T-helper 17 cell (primary cell): ENCODE data around the gene C11orf65. TPM values are rescaled to one million over a fixed set of nuclear protein-coding genes. Genes with fewer than 3 reads are reported as not detected.
A peak's percentile ranks its signal among the peaks of the same experiment; 100 is the strongest.

Experiments
- ATAC-seq: fragments of 150-1000 bp; cut with Tn5 transposase; 2 replicates; pipeline ENCODE4 v1.10.0; 2021; ENCODE audit warnings: mild to moderate bottlenecking, moderate library complexity
- DNase-seq, 3 donors: peaks; one replicate each; pipeline versions ENCODE4 v3.0.0 to v3.0.0-alpha.2; 2020 to 2021
- H3K9me3 ChIP-seq: one replicate; pipeline ENCODE4 v1.7.0; 2013; ENCODE audit warnings: low read length, mild to moderate bottlenecking; ENCODE audit not compliant: control insufficient read depth, poor library complexity, severe bottlenecking
- H3K27ac Mint-ChIP-seq: one replicate; pipeline ENCODE4 v1.8.0; 2022; ENCODE audit warnings: mild to moderate bottlenecking, moderate library complexity, mixed read lengths
- H3K27me3 Mint-ChIP-seq: one replicate; pipeline ENCODE4 v1.8.0; 2022; ENCODE audit warnings: mixed read lengths
- H3K36me3 Mint-ChIP-seq: one replicate; pipeline ENCODE4 v1.8.0; 2022; ENCODE audit warnings: low read depth, mixed read lengths
- H3K4me1 Mint-ChIP-seq: one replicate; pipeline ENCODE4 v1.8.0; 2022; ENCODE audit warnings: mild to moderate bottlenecking, mixed read lengths
- H3K4me3 Mint-ChIP-seq: one replicate; pipeline ENCODE4 v1.8.0; 2022; ENCODE audit warnings: mild to moderate bottlenecking, moderate library complexity, mixed read lengths
- total RNA-seq, 4 donors: library from RNA in 2 of 4; stranded (reverse) in 2 of 4; gene quantifications; one replicate each; pipeline ENCODE4 v1.2.3 and lab custom pipeline; 2022 to 2026

C11orf65 gene
- total RNA-seq (1 to 10 TPM in 1 of 2 donors, under 1 TPM in 1; 0.96 to 1.7 TPM), total RNA-seq (lab: John Stamatoyannopoulos, UW) (0 to 0.98 reads per million in 2 donors)

DNA sequence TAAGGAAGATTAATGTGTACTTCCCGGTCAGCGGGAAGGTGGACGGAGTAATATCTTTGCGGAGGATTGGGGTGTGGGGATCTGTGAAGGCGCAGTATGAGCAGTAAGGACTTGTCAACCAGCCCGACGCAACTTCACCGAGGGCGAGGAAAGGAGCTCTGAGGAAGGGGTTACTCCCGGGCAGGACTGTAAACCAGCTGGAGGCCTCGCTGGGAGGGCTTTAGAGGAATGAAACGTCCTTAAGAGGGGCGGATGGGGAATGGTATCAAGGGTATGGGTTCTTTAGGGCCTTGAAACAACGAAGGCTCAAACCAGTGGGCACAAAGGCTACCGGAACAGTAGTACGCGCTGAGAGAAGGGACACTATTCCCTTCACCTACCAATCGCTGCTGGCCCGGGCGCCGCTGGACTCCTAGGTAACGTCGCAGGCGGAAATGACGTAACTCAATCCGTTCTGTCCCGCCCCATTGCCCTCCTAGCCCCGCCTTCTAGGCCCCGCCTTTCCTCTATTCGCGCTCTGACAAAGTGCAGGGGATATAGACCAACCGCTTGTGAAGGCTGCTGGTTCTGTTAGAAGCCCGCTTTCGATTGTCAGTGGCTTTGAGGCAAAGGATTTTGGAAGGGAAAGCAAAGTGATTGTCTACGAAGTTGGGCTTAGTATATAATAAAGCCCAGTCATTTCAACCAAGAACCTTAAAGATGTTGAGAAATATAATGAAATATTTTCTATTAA lies at the start of gene C11orf65:
TSS of gene C11orf65 (minus strand) at position 439 of the 733 bp plus-strand sequence. CDS start 5,970 bp downstream, outside the sequence.
- H3K27me3 Mint-ChIP-seq: no peaks in the 10 kb centered on the region
- peak; percentile 95 for ATAC-seq
- H3K27ac Mint-ChIP-seq: peak within 1 kb of the TSS; percentile 100
- peak within 1 kb of the TSS; percentile 98 for H3K4me3 Mint-ChIP-seq
- no peaks in the 10 kb centered on the region for H3K9me3 ChIP-seq
- peaks cover 13% of the 10 kb centered on the region for H3K4me1 Mint-ChIP-seq
- H3K36me3 Mint-ChIP-seq: peaks cover 2% of the 10 kb centered on the region
- peak; percentile 87 to 91 (median 90) for DNase-seq

DNA sequence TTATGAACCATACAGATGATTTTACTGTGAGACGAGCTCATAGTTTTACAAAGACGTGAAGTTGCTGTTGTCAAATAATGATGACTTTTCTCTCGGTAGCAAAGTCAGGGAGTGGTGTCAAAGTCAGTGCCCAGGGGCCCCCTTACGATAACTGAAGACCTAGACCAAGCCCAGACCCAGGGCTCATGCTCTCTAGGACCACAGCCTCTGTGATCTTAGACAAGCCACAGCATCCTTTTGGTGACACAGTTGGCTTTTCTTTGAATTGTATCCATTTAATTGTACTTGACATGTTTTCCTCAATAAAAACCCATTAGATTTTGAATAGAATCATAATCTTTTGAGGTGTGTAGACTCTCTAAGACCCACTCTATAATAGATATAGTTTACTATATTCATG lies 48.8 kb upstream of the C11orf65 start:
- ATAC-seq (no peak), DNase-seq (no peak)
- no peak overlapping the region for H3K27ac Mint-ChIP-seq
- H3K27me3 Mint-ChIP-seq: peaks cover 7% of the 10 kb centered on the region
- no peak overlapping the region for H3K4me3 Mint-ChIP-seq
- H3K36me3 Mint-ChIP-seq: peaks cover 3% of the 10 kb centered on the region
- H3K4me1 Mint-ChIP-seq: no peaks in the 10 kb centered on the region
- no peaks in the 10 kb centered on the region for H3K9me3 ChIP-seq

DNA sequence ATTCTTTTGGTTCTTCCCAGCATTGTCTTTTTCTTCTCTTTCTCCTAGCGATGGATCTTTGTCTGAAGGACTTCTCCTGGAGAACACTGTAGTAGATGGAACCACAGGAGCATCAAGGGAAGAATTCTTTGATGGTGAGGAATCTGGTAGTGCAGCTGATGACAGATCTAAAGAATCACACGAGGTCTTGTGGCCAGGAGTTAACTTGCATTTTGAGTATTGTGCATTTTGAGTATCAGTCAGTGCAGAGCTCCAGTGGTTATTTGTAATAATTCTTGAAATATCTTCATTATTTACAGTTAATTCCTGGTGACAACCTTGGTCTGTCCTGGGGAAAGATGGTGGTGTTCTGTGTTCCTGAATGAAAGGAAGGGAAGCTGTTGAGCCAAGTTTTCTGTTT lies 45.4 kb upstream of the C11orf65 start:
- Mint-ChIP-seq H3K27ac (no peak overlapping the region), H3K4me3 (no peak overlapping the region), H3K27me3 (peaks cover 21% of the 10 kb centered on the region), H3K36me3 (no peaks in the 10 kb centered on the region), H3K4me1 (no peaks in the 10 kb centered on the region)
- no peaks in the 10 kb centered on the region for H3K9me3 ChIP-seq
- DNase-seq: no peak
- ATAC-seq: no peak

DNA sequence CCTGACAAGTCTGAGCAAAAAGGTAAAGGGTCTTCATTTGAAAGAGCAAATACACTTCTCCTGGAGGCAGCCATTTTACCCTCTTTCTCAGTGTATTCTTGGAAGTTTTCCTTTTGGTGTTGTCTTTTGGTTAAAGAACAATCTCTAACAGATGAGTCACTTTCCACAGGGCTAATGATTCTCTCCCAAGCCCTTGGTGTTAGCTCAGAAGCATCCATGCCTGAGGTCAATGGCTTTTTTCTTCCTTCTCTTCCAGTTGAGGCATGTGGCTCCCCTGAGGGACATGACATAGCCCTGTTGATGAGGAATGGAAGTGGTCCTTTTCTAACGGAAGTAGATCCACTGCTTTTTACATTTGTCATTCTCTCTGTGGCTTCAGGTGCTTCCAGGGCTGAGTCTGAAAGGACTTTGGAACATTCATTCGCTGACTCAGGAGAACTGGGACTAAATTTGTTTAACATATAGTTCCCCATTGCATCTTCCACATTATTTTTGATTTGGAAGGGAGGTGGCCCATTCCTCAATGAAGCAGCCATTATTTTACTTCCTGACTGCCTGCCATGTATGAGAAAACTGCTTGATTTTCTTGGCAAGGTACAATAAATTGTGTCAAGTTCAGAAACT lies 44.6 kb upstream of the C11orf65 start:
- Mint-ChIP-seq H3K27me3 (peaks cover 21% of the 10 kb centered on the region), H3K4me1 (no peaks in the 10 kb centered on the region), H3K36me3 (no peaks in the 10 kb centered on the region), H3K27ac (no peak overlapping the region), H3K4me3 (no peak overlapping the region)
- DNase-seq (no peak), ATAC-seq (no peak)
- H3K9me3 ChIP-seq: no peaks in the 10 kb centered on the region

GRCh38 chr11:108508653-108509593 lies 41.6 kb upstream of the C11orf65 start:
- H3K4me3 Mint-ChIP-seq: no peak overlapping the region

GRCh38 chr11:108501396-108501795 lies 34.1 kb upstream of the C11orf65 start:
- Mint-ChIP-seq H3K36me3 (no peaks in the 10 kb centered on the region), H3K4me3 (no peak overlapping the region), H3K4me1 (peaks cover 15% of the 10 kb centered on the region), H3K27me3 (no peaks in the 10 kb centered on the region), H3K27ac (no peak overlapping the region)
- DNase-seq: no peak
- no peak for ATAC-seq
- H3K9me3 ChIP-seq: no peaks in the 10 kb centered on the region

More at GRCh38 chr11:108508653-108509593, 41.6 kb upstream of the C11orf65 start:
- Mint-ChIP-seq H3K36me3 (no peaks in the 10 kb centered on the region), H3K27me3 (peaks cover 18% of the 10 kb centered on the region), H3K27ac (no peak overlapping the region), H3K4me1 (no peaks in the 10 kb centered on the region)
- H3K9me3 ChIP-seq: no peaks in the 10 kb centered on the region
- ATAC-seq (no peak), DNase-seq (no peak)

DNA sequence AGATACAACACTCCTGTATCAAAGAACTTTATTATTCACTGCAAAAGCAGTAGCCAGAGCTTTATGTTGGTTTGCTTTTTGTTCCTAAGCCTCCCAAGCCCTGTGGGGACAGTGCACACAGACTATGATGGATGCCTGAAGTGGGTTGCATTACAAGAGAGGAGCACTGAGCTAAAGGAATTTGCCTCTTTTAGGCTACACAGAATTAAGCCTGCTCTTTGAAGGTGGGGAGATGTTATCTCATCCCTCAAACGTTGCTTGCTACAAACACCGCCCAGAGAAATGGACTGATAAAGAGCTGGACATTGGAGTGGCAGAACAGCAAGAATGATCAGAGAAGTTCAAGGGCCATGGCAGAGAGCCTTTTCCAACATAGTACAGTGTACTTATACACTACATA lies 33.4 kb upstream of the C11orf65 start:
- H3K27me3 Mint-ChIP-seq: no peaks in the 10 kb centered on the region
- no peak for ATAC-seq
- H3K4me1 Mint-ChIP-seq: peaks cover 15% of the 10 kb centered on the region
- no peaks in the 10 kb centered on the region for H3K36me3 Mint-ChIP-seq
- H3K4me3 Mint-ChIP-seq: no peak overlapping the region
- H3K9me3 ChIP-seq: no peaks in the 10 kb centered on the region
- no peak overlapping the region for H3K27ac Mint-ChIP-seq
- no peak for DNase-seq

- no peaks in the 10 kb centered on the region for H3K36me3 Mint-ChIP-seq
- no peak overlapping the region for H3K27ac Mint-ChIP-seq
- DNase-seq (no peak), ATAC-seq (no peak)
- no peaks in the 10 kb centered on the region for H3K9me3 ChIP-seq
- peaks cover 15% of the 10 kb centered on the region for H3K4me1 Mint-ChIP-seq
- H3K27me3 Mint-ChIP-seq: no peaks in the 10 kb centered on the region
- no peak overlapping the region for H3K4me3 Mint-ChIP-seq
Observed at GRCh38 chr11:108500169-108500568, 32.8 kb upstream of the C11orf65 start.

DNA sequence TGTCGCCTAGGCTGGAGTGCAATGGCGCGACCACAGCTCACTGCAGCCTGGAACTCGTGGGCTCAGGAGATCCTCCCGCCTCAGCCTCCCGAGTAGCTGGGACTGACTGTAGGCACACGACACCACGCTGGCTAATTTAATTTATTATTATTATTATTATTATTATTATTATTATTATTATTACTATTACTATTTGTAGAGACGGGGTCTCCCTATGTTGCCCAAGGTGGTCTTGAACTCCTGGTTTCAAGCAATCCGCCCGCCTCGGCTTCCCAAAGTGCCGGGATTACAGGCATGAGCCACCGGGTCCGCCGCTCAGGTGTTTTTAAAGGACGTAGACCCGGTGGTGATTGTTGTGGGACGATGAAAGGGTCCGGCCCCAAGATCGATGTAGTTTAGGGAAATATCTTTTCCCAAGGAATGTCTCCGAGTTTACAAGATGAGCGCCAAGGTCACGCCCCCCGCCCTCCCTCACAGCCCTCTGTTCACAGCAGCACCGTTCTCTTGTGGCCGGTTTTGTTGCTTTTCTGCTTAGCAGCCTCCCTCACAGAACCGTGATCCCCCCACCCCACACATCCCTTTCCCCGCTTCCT lies 31.6 kb upstream of the C11orf65 start:
- H3K4me1 Mint-ChIP-seq: peaks cover 17% of the 10 kb centered on the region
- no peaks in the 10 kb centered on the region for H3K9me3 ChIP-seq
- DNase-seq (no peak), ATAC-seq (no peak)
- no peaks in the 10 kb centered on the region for H3K36me3 Mint-ChIP-seq
- H3K27ac Mint-ChIP-seq: peak overlapping the region; percentile 97
- H3K27me3 Mint-ChIP-seq: no peaks in the 10 kb centered on the region
- H3K4me3 Mint-ChIP-seq: peak overlapping the region; percentile 87

DNA sequence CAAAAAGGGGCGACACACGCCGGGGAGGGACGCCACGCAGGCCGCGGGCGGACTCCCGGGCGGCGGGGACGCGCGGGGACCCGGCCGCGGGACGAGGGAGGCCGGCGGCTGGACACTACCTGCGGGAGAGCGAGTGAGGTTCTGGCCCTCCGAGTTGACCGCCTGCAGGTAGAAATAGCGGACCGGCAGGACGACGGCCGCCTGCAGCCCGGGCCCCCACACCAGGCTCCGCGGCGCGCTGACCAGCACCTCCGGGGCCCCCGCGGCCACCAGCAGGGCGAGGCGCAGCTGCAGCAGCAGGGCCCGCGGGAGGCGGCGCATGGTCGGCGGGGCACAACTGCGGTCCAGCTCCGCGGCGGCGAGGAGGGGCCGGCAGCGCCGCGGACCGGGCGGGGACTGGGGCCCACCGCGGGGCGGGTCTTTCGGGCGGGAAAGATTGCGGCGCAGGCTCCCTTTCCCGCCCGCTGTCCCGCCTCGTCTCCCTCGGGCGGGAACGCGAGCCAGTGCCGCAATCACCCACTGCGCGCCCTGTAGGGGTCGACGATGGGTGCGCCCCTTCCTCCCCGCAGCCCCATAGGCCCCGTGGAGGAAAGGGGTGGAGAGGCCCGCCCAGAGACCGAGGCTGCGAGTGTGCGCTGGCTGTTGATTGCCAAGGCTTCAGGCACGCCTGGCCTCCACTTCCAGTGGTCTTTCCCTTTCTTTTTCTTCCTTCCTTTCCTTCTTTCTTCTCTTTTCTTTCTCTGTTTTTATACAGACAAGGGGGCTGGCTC lies 30.9 kb upstream of the C11orf65 start, which contains the start of gene POGLUT3:
TSS of gene POGLUT3 (minus strand) at position 339 of the 770 bp plus-strand sequence. CDS start at position 321, 18 bp downstream.
- DNase-seq (peak; percentile 18 to 40 (median 39)), ATAC-seq (peak; percentile 54)
- H3K36me3 Mint-ChIP-seq: no peaks in the 10 kb centered on the region
- peaks cover 18% of the 10 kb centered on the region for H3K4me1 Mint-ChIP-seq
- no peaks in the 10 kb centered on the region for H3K9me3 ChIP-seq
- H3K27me3 Mint-ChIP-seq: no peaks in the 10 kb centered on the region
- H3K4me3 Mint-ChIP-seq: peak within 1 kb of the TSS; percentile 97
- H3K27ac Mint-ChIP-seq: peak within 1 kb of the TSS; percentile 97

DNA sequence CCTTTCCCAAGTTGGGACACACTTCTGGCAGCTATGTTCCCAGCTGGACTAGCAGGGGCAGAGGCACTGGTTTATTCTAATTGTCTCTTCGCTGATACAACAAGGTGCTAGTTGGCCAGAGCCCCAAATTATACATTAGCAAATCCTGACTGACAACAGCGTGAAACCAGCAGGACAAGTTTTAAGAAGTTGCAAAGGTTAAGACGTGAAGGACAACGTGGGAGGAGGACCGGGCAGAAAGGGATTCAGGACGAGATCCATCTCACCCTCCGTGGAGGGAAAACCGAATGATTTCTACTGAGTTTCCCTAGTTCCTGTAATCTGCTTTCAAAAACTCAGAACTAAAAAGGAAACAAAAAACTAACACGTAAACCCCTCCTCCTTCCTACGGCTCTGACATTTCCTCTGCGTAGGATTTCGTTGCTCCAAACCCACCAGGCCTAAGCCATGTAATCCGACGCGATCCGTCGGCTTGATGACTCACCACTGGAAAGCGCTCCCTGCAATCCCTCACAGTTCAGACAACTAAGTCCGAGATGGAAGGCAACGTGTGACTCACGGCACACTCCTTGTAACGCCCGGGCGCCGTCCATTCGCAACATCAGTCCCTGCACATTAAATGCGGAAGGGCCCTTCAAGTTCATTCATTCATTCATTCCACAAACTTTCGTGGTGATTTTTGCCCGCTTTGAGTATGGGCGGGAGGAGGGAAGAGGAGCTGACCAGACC lies 30.2 kb upstream of the C11orf65 start:
- no peaks in the 10 kb centered on the region for H3K9me3 ChIP-seq
- DNase-seq (peak; percentile 21 to 68 (median 41)), ATAC-seq (peak; percentile 90)
- Mint-ChIP-seq H3K4me1 (peaks cover 18% of the 10 kb centered on the region), H3K27me3 (no peaks in the 10 kb centered on the region), H3K36me3 (no peaks in the 10 kb centered on the region), H3K27ac (peak overlapping the region; percentile 97), H3K4me3 (peak overlapping the region; percentile 97)
